SHP77 treated with DMSO at 0.1 percent for 48 hours (cell line): ENCODE measurements around the gene PREB.

Experiments used
- DNase-seq: peaks from one replicate; lab custom pipeline; 2025; lab: John Stamatoyannopoulos, UW

The PREB gene

GRCh38 chr2:27082773-27083409 is 51.5 kb downstream of the PREB start:
- no peak for DNase-seq

GRCh38 chr2:27081984-27082772 is 52.3 kb downstream of the PREB start:
- no peak for DNase-seq
